ENCODE measurements around the gene GCLC. TPM values are rescaled to one million over a fixed set of nuclear protein-coding genes. Genes with fewer than 3 reads are reported as not detected.
"Not testable (repeated sequence)": the region's sequence is repeated elsewhere in the genome, so short reads cannot be mapped to it uniquely, and the experiment has no call there.

The GCLC gene
- total RNA-seq, 1 donor from 2014 or later = 120 TPM

GRCh38 chr6:53493635-53494025 is 51.3 kb downstream of the GCLC start:
- DNase-seq (ENCODE audit: low spot score) = no peak

GRCh38 chr6:53492860-53493634 is 51.9 kb downstream of the GCLC start:
- DNase-seq (ENCODE audit: low spot score) = no peak

- DNase-seq (ENCODE audit: low spot score) = no peak
These were observed 57.8 kb downstream of the GCLC start for GRCh38 chr6:53487080-53487479.

- DNase-seq (ENCODE audit: low spot score) = no peak
These were observed 58.2 kb downstream of the GCLC start for GRCh38 chr6:53486679-53487078.

- peak; percentile 80 for DNase-seq (ENCODE audit: low spot score)
These were observed 60.2 kb downstream of the GCLC start for GRCh38 chr6:53484476-53485280.

GRCh38 chr6:53483423-53484353 is 61.2 kb downstream of the GCLC start:
- peak; percentile 67 for DNase-seq (ENCODE audit: low spot score)

- DNase-seq (ENCODE audit: low spot score) = no peak
These were observed 63.6 kb downstream of the GCLC start for GRCh38 chr6:53481323-53481722.

- not testable (repeated sequence) for DNase-seq (ENCODE audit: low spot score)
These were observed 64.1 kb downstream of the GCLC start for GRCh38 chr6:53480774-53481173.

GRCh38 chr6:53479871-53480270 is 65.0 kb downstream of the GCLC start:
- no peak for DNase-seq (ENCODE audit: low spot score)

- DNase-seq (ENCODE audit: low spot score) = no peak
These were observed 67.9 kb downstream of the GCLC start for GRCh38 chr6:53476964-53477363.

- DNase-seq (ENCODE audit: low spot score) = no peak
These were observed 70.9 kb downstream of the GCLC start for GRCh38 chr6:53474010-53474409.

- no peak for DNase-seq (ENCODE audit: low spot score)
These were observed 75.7 kb downstream of the GCLC start for GRCh38 chr6:53469163-53469562.

- DNase-seq (ENCODE audit: low spot score) = no peak
These were observed 78.6 kb downstream of the GCLC start for GRCh38 chr6:53466257-53466656.

- no peak for DNase-seq (ENCODE audit: low spot score)
These were observed 79.2 kb downstream of the GCLC start for GRCh38 chr6:53465732-53466131.

- peak; percentile 73 for DNase-seq (ENCODE audit: low spot score)
These were observed 79.9 kb downstream of the GCLC start for GRCh38 chr6:53464927-53465460.

- no peak for DNase-seq (ENCODE audit: low spot score)
These were observed 80.4 kb downstream of the GCLC start for GRCh38 chr6:53464483-53464882.

GRCh38 chr6:53461696-53462095 is 83.2 kb downstream of the GCLC start:
- no peak for DNase-seq (ENCODE audit: low spot score)

- DNase-seq (ENCODE audit: low spot score) = no peak
These were observed 83.8 kb downstream of the GCLC start for GRCh38 chr6:53461041-53461656.

- no peak for DNase-seq (ENCODE audit: low spot score)
These were observed 86.6 kb downstream of the GCLC start for GRCh38 chr6:53458105-53458866.

GRCh38 chr6:53456809-53457208 is 88.1 kb downstream of the GCLC start:
- DNase-seq (ENCODE audit: low spot score) = no peak
